ENCODE measurements around the gene XRN1.

XRN1 gene

GRCh38 chr3:142484912-142485435, 37.1 kb upstream of the XRN1 start:
- DNase-seq (ENCODE audit: extremely low read depth, insufficient read length), result no peak
- no peak for TF ChIP-seq CTCF (IDR thresholded peaks at IDR 0.05; ENCODE audit: insufficient read depth, low read length, poor library complexity, severe bottlenecking)
- H3K27me3 ChIP-seq (replicated peaks; ENCODE audit: control insufficient read depth, insufficient read depth, low read length), result no peaks in the 10 kb centered on the region
- no peak overlapping the region for H3K4me3 ChIP-seq (replicated peaks; ENCODE audit: low read depth, low read length)
- H3K36me3 ChIP-seq (ENCODE audit: control insufficient read depth, insufficient read depth, low read length), result peaks cover 6% of the 10 kb centered on the region

GRCh38 chr3:142481196-142481595, 33.4 kb upstream of the XRN1 start:
- peaks cover 4% of the 10 kb centered on the region for H3K36me3 ChIP-seq (ENCODE audit: control insufficient read depth, insufficient read depth, low read length)
- no peaks in the 10 kb centered on the region for H3K27me3 ChIP-seq (replicated peaks; ENCODE audit: control insufficient read depth, insufficient read depth, low read length)
- TF ChIP-seq CTCF (IDR thresholded peaks at IDR 0.05; ENCODE audit: insufficient read depth, low read length, poor library complexity, severe bottlenecking), result no peak
- no peak overlapping the region for H3K4me3 ChIP-seq (replicated peaks; ENCODE audit: low read depth, low read length)
- DNase-seq (ENCODE audit: extremely low read depth, insufficient read length), result no peak

GRCh38 chr3:142470826-142471225, 23.0 kb upstream of the XRN1 start:
- no peak overlapping the region for H3K4me3 ChIP-seq (replicated peaks; ENCODE audit: low read depth, low read length)
- no peak for TF ChIP-seq CTCF (IDR thresholded peaks at IDR 0.05; ENCODE audit: insufficient read depth, low read length, poor library complexity, severe bottlenecking)
- no peak for DNase-seq (ENCODE audit: extremely low read depth, insufficient read length)

GRCh38 chr3:142468456-142468855, 20.6 kb upstream of the XRN1 start:
- Histone ChIP-seq H3K36me3 (ENCODE audit: control insufficient read depth, insufficient read depth, low read length) (peaks cover 1% of the 10 kb centered on the region; the same call in 1 of the 2 replicates), H3K4me3 (replicated peaks; ENCODE audit: low read depth, low read length) (no peak overlapping the region), H3K27me3 (replicated peaks; ENCODE audit: control insufficient read depth, insufficient read depth, low read length) (no peaks in the 10 kb centered on the region)
- TF ChIP-seq CTCF (IDR thresholded peaks at IDR 0.05; ENCODE audit: insufficient read depth, low read length, poor library complexity, severe bottlenecking), result no peak
- DNase-seq (ENCODE audit: extremely low read depth, insufficient read length), result no peak

More at GRCh38 chr3:142470826-142471225, 23.0 kb upstream of the XRN1 start:
- Histone ChIP-seq H3K36me3 (ENCODE audit: control insufficient read depth, insufficient read depth, low read length) (peaks cover 1% of the 10 kb centered on the region; the same call in 1 of the 2 replicates), H3K27me3 (replicated peaks; ENCODE audit: control insufficient read depth, insufficient read depth, low read length) (no peaks in the 10 kb centered on the region)

- Histone ChIP-seq H3K4me3 (replicated peaks; ENCODE audit: low read depth, low read length) (no peak overlapping the region), H3K36me3 (ENCODE audit: control insufficient read depth, insufficient read depth, low read length) (peaks cover 1% of the 10 kb centered on the region; the same call in 1 of the 2 replicates), H3K27me3 (replicated peaks; ENCODE audit: control insufficient read depth, insufficient read depth, low read length) (no peaks in the 10 kb centered on the region)
- no peak for TF ChIP-seq CTCF (IDR thresholded peaks at IDR 0.05; ENCODE audit: insufficient read depth, low read length, poor library complexity, severe bottlenecking)
- no peak for DNase-seq (ENCODE audit: extremely low read depth, insufficient read length)
These were observed 19.9 kb upstream of the XRN1 start for GRCh38 chr3:142467768-142468167.

- Histone ChIP-seq H3K27me3 (replicated peaks; ENCODE audit: control insufficient read depth, insufficient read depth, low read length) (no peaks in the 10 kb centered on the region), H3K36me3 (ENCODE audit: control insufficient read depth, insufficient read depth, low read length) (peaks cover 5% of the 10 kb centered on the region)
- TF ChIP-seq CTCF (IDR thresholded peaks at IDR 0.05; ENCODE audit: insufficient read depth, low read length, poor library complexity, severe bottlenecking), result no peak
These were observed 12.9 kb upstream of the XRN1 start for GRCh38 chr3:142460689-142461088.

More at GRCh38 chr3:142460689-142461088, 12.9 kb upstream of the XRN1 start:
- DNase-seq (ENCODE audit: extremely low read depth, insufficient read length), result no peak
- no peak overlapping the region for H3K4me3 ChIP-seq (replicated peaks; ENCODE audit: low read depth, low read length)

All from GM06990 (cell line).